ENCODE results near the gene NABP2.

- TF ChIP-seq EZH2 (IDR thresholded peaks at IDR 0.05; ENCODE audit: insufficient read depth, poor library complexity, severe bottlenecking) = no peak
- TF ChIP-seq EZH2phosphoT487 (IDR thresholded peaks at IDR 0.05; ENCODE audit: insufficient read depth, low read depth) = no peak
Measured at GRCh38 chr12:56243731-56244181, 19.6 kb downstream of the NABP2 start.
